Uterus (tissue), 4 donors: ENCODE results near the gene SLC6A1. TPM values are rescaled to one million over a fixed set of nuclear protein-coding genes. Genes with fewer than 3 reads are reported as not detected.

Experiments
- DNase-seq, 2 donors: peaks; one replicate each; pipeline ENCODE4 v3.0.0-alpha.2; 2019 to 2020
- H3K27ac ChIP-seq, 2 donors: fragments of 200-600 bp; sonication (generic); 1 replicate in 1 of 2; 2 replicates in 1 of 2; pipeline ENCODE4 v1.5.1; 2016 to 2018
- H3K27me3 ChIP-seq, 2 donors: fragments of 200-600 bp; sonication (generic); one replicate each; pipeline ENCODE4 v1.5.1; 2018 to 2019; ENCODE audit warnings: control low read depth in 1 of 2
- H3K36me3 ChIP-seq, 2 donors: fragments of 200-600 bp; sonication (generic); one replicate each; pipeline ENCODE4 v1.5.1; 2019; ENCODE audit warnings: control low read depth in 1 of 2
- H3K4me1 ChIP-seq, 2 donors: fragments of 200-600 bp; sonication (generic); one replicate each; pipeline ENCODE4 v1.5.1; 2018 to 2019; ENCODE audit warnings: control low read depth in 1 of 2
- H3K4me3 ChIP-seq, 2 donors: fragments of 200-600 bp; sonication (generic); 1 replicate in 1 of 2; 2 replicates in 1 of 2; pipeline ENCODE4 v1.5.1; 2018 to 2019; ENCODE audit warnings: mild to moderate bottlenecking in 1 of 2
- H3K9me3 ChIP-seq, 2 donors: fragments of 200-600 bp; sonication (generic); one replicate each; pipeline ENCODE4 v1.5.1; 2019; ENCODE audit warnings: control low read depth in 1 of 2
- POLR2A ChIP-seq, 2 donors: fragments of 450-650 bp; IDR thresholded peaks; one replicate each; pipeline ENCODE4 v1.6.1; 2016; ENCODE audit warnings: antibody characterized with exemption in 2 of 2, mild to moderate bottlenecking in 1 of 2, moderate library complexity in 1 of 2
- intact Hi-C: fragments of 100-400 bp; cut with DNase I; formaldehyde crosslinking; loops from one replicate; pipeline ENCODE4 v1.15.1; 2023; ENCODE audit warnings: low total_unique reads
- total RNA-seq, 4 donors: library from RNA; depleted of rRNA in 3 of 4; stranded (reverse); fragments of >200 nt in 3 of 4; gene quantifications; one replicate each; pipeline versions ENCODE4 v1.1.0 to v1.2.4, GENCODE V29; 2014 to 2023
- TF ChIP-seq, protein P1 (sequence below), 4 experiments: fragments of 200-600 bp in 2 of 4; fragments of 450-650 bp in 2 of 4; sonication (generic) in 2 of 4; IDR thresholded peaks; one replicate each; pipeline ENCODE4 v1.5.1; 2016 to 2019; ENCODE audit warnings: antibody characterized with exemption in 4 of 4, mild to moderate bottlenecking in 2 of 4, moderate library complexity in 1 of 4
- donor health status: DM: yes; HTN: yes; CAD: no.

The SLC6A1 gene
- total RNA-seq, 4 donors from 2014 or later: under 0.01 to 5.0 (median 1.6) TPM

DNA sequence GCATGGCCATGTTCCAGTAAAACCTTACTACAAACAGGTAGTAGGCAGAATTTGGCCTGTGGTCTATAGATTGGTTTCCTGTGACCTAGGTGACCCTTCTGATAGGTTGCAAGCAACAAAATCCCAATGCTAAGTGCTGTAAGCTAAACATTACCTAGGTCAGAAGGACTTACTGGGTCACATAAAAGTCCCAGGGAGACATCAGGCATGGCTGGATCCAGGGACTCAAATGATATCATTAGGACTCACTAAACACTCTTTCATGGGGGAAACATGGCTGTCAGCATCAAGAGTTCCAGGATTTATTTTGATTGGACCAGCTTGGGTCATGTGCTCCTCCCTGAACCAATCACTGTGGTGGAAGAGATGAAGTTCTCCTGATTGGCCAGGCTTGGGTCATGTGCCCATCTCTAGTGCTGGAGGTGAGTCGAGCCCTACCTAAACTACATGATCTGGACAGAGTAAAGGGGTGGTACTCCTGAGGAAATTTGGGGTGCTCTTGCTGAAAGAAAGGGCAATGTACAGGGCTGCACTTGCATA is 16.8 kb upstream of the SLC6A1 start:
- H3K4me3 ChIP-seq: no peak overlapping the region
- H3K27me3 ChIP-seq: no peaks in the 10 kb centered on the region
- no peaks in the 10 kb centered on the region for H3K36me3 ChIP-seq
- no peak overlapping the region for H3K27ac ChIP-seq
- H3K9me3 ChIP-seq: no peaks in the 10 kb centered on the region
- no peak for TF ChIP-seq POLR2A (IDR thresholded peaks at IDR 0.05)
- TF ChIP-seq, protein P1, sequence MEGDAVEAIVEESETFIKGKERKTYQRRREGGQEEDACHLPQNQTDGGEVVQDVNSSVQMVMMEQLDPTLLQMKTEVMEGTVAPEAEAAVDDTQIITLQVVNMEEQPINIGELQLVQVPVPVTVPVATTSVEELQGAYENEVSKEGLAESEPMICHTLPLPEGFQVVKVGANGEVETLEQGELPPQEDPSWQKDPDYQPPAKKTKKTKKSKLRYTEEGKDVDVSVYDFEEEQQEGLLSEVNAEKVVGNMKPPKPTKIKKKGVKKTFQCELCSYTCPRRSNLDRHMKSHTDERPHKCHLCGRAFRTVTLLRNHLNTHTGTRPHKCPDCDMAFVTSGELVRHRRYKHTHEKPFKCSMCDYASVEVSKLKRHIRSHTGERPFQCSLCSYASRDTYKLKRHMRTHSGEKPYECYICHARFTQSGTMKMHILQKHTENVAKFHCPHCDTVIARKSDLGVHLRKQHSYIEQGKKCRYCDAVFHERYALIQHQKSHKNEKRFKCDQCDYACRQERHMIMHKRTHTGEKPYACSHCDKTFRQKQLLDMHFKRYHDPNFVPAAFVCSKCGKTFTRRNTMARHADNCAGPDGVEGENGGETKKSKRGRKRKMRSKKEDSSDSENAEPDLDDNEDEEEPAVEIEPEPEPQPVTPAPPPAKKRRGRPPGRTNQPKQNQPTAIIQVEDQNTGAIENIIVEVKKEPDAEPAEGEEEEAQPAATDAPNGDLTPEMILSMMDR (IDR thresholded peaks at IDR 0.05): no peak
- no peaks in the 10 kb centered on the region for H3K4me1 ChIP-seq
- intact Hi-C loops: no loop called here
- DNase-seq: no peak

GRCh38 chr3:10976770-10977169 is 15.8 kb upstream of the SLC6A1 start:
- Histone ChIP-seq H3K4me1 (no peaks in the 10 kb centered on the region), H3K9me3 (no peaks in the 10 kb centered on the region), H3K27ac (no peak overlapping the region), H3K27me3 (no peaks in the 10 kb centered on the region), H3K4me3 (no peak overlapping the region), H3K36me3 (no peaks in the 10 kb centered on the region)
- DNase-seq: no peak
- TF ChIP-seq, protein P1 (IDR thresholded peaks at IDR 0.05): no peak
- no peak for TF ChIP-seq POLR2A (IDR thresholded peaks at IDR 0.05)
- intact Hi-C loops: no loop called here

DNA sequence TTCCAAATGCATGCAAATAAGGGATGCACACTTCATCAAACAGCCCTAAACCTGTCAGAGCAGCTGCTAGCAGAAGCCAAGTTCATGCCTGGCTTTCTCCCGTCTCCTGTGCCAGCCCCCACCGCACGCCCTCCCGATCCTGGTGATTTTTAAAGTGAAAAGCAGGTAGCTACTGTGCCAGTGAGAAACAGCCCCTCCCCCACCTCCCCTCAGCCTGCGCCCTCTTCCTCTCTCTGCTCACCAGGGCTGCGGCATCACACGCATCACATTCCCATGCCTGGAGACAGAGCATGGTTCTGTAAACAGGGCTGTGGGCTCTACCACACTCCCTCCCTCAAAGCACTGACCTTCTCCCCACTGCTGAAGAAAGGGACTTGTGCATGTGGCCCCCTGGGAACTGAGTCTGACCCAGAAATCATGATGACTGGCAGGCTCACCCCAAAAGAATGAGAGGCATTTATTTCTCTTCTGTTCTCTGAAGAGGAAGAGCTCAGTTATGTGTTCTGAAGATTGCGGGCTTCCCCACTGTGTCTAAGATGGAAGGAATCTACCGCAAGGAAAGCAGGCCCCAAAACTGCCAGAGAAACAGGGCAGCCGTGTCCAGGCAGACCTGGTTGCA is 14.5 kb upstream of the SLC6A1 start:
- Histone ChIP-seq H3K27ac (no peak overlapping the region), H3K9me3 (no peaks in the 10 kb centered on the region), H3K36me3 (no peaks in the 10 kb centered on the region), H3K27me3 (no peaks in the 10 kb centered on the region), H3K4me1 (no peaks in the 10 kb centered on the region), H3K4me3 (no peak overlapping the region)
- no peak for DNase-seq
- intact Hi-C loops: no loop called here
- no peak for TF ChIP-seq POLR2A (IDR thresholded peaks at IDR 0.05)
- TF ChIP-seq, protein P1 (IDR thresholded peaks at IDR 0.05): no peak

GRCh38 chr3:10978956-10979355 is 13.6 kb upstream of the SLC6A1 start:
- H3K27me3 ChIP-seq: no peaks in the 10 kb centered on the region
- H3K27ac ChIP-seq: no peak overlapping the region
- DNase-seq: no peak
- TF ChIP-seq, protein P1 (IDR thresholded peaks at IDR 0.05): no peak
- no peak for TF ChIP-seq POLR2A (IDR thresholded peaks at IDR 0.05)
- intact Hi-C loops: no loop called here
- H3K36me3 ChIP-seq: no peaks in the 10 kb centered on the region
- H3K9me3 ChIP-seq: no peaks in the 10 kb centered on the region
- no peaks in the 10 kb centered on the region for H3K4me1 ChIP-seq
- no peak overlapping the region for H3K4me3 ChIP-seq

GRCh38 chr3:10980312-10980711 is 12.2 kb upstream of the SLC6A1 start:
- Histone ChIP-seq H3K27me3 (no peaks in the 10 kb centered on the region), H3K4me1 (no peaks in the 10 kb centered on the region), H3K9me3 (no peaks in the 10 kb centered on the region), H3K36me3 (no peaks in the 10 kb centered on the region), H3K4me3 (no peak overlapping the region), H3K27ac (no peak overlapping the region)
- intact Hi-C loops: no loop called here
- TF ChIP-seq, protein P1 (IDR thresholded peaks at IDR 0.05): no peak
- TF ChIP-seq POLR2A (IDR thresholded peaks at IDR 0.05): no peak
- DNase-seq: no peak
